ENCODE data around the gene ARHGAP24. TPM values are rescaled to one million over a fixed set of nuclear protein-coding genes. Genes with fewer than 3 reads are reported as not detected.

The ARHGAP24 gene
- total and polyA plus RNA-seq, 10 of the 15 experiments (the other 5 are each of a cell fraction or from before 2014, with no cell fraction given), result 0.10 to 4.2 (median 0.52) TPM

DNA sequence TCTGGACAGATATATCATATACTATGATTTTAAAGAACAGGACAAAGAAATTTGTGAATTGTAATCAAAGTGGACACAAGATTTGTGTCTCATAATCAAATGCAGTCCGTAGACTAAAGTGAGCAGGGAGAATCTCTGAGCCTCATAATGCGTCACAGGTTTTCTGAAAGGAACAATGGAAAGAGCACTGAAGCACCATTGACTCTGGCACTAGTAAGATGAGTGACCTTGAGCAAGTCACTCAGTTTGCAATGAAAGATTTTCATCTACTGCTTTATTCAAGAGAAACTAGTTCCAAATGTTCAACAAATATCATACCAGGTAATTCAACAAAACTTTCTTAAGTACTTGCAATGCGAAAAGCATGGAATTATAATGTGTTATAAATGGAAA is 569.6 kb downstream of the ARHGAP24 start (continued):
- TF ChIP-seq JUND (IDR thresholded peaks at IDR 0.05; ENCODE audit: low read depth, low read length), result no peak
- TF ChIP-seq, protein P1, sequence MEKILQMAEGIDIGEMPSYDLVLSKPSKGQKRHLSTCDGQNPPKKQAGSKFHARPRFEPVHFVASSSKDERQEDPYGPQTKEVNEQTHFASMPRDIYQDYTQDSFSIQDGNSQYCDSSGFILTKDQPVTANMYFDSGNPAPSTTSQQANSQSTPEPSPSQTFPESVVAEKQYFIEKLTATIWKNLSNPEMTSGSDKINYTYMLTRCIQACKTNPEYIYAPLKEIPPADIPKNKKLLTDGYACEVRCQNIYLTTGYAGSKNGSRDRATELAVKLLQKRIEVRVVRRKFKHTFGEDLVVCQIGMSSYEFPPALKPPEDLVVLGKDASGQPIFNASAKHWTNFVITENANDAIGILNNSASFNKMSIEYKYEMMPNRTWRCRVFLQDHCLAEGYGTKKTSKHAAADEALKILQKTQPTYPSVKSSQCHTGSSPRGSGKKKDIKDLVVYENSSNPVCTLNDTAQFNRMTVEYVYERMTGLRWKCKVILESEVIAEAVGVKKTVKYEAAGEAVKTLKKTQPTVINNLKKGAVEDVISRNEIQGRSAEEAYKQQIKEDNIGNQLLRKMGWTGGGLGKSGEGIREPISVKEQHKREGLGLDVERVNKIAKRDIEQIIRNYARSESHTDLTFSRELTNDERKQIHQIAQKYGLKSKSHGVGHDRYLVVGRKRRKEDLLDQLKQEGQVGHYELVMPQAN (conservative IDR thresholded peaks at IDR 0.05), result no peak
- no peak for TF ChIP-seq CBX5 (IDR thresholded peaks at IDR 0.05; ENCODE audit: low read depth)
- TF ChIP-seq POLR2A (IDR thresholded peaks at IDR 0.05; ENCODE audit: low read depth, low read length), result no peak
- no peak for TF ChIP-seq USF1 (IDR thresholded peaks at IDR 0.05; ENCODE audit: borderline replicate concordance, extremely low read length, insufficient read depth, low read depth, low read length)
- no peak for TF ChIP-seq SPI1 (IDR thresholded peaks at IDR 0.05; ENCODE audit: borderline replicate concordance, insufficient read depth, low read depth, low read length)
- no peak for TF ChIP-seq ATF7 (IDR thresholded peaks at IDR 0.05; ENCODE audit: low read depth)
- TF ChIP-seq LARP7 (IDR thresholded peaks at IDR 0.05), result no peak
- no peak for TF ChIP-seq BACH1 (IDR thresholded peaks at IDR 0.05; ENCODE audit: borderline replicate concordance)

DNA sequence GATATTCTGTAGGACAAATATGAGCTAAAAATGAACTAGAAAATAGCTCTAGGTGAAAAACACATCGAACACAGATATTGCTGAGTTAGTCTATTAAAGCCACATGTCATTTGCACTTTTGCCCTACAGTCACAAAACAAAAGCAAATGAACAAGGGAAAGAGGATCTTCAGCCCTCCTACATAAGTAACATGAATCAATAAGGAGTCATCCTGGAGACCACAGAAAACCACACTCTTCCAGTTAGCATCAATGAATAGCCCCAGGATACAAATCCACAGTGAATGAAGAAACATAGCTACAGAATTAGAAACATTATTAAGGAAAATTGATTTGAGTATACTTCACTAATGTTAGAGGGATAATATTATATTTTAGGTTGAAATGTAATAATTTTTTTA is 573.5 kb downstream of the ARHGAP24 start:
- in situ Hi-C loops (cut with MboI) (no loop called here), intact Hi-C loops (cut with micrococcal nuclease; ENCODE audit: unreplicated experiment) (loop anchor here (10.0 kb wide), 3 partner anchors 254 to 964 kb away; partner anchors contain the start of gene C4orf36)
- BruUV-seq (replicated peaks), result no TSS peak
- Histone ChIP-seq H4K20me1 (ENCODE audit: control insufficient read depth, insufficient read depth) (no peaks in the 10 kb centered on the region), H3K27ac (ENCODE audit: control insufficient read depth, insufficient read depth) (no peak overlapping the region), H3K4me2 (ENCODE audit: control insufficient read depth, insufficient read depth) (no peak overlapping the region), H2AFZ (ENCODE audit: control insufficient read depth, low read depth, low read length) (no peak overlapping the region), H3K9me3 (replicated peaks; ENCODE audit: control insufficient read depth, insufficient read depth, low read length) (no peaks in the 10 kb centered on the region), H3K79me2 (ENCODE audit: control insufficient read depth, insufficient read depth, low read length) (no peaks in the 10 kb centered on the region), H3K4me1 (ENCODE audit: control insufficient read depth, insufficient read depth, low read length) (no peaks in the 10 kb centered on the region), H3K27me3 (replicated peaks in 1 of 2; ENCODE audit: control insufficient read depth in 2 of 2, insufficient read depth in 2 of 2, low read length in 1 of 2) (no peaks in the 10 kb centered on the region; a peak in 1 of 4 replicates), H3K9ac (ENCODE audit: control insufficient read depth, insufficient read depth, low read length) (no peak overlapping the region), H3K4me3 (no peak overlapping the region), H3K36me3 (ENCODE audit: control insufficient read depth in 2 of 2, insufficient read depth in 2 of 2, low read length in 1 of 2) (no peaks in the 10 kb centered on the region; a peak in 1 of 4 replicates)
- FAIRE-seq (no peak), DNase-seq (ENCODE audit: low read depth, low spot score) (no peak), ATAC-seq (no peak)
- ChIA-PET SMC1A (ENCODE audit: uncharacterized antibody, unreplicated experiment) (no interaction called here), CTCF (interaction anchor here (3.9 kb wide), 1 partner anchor 12 kb away, joined by 16 read pairs; no protein-coding TSS in a partner anchor), RAD21 (ENCODE audit: unreplicated experiment) (no interaction called here), POLR2A (no interaction called here)
- WGBS (ENCODE audit: insufficient coverage, insufficient replicate concordance, low lambda C conversion rate, missing lambda C conversion rate), result 0% methylated on average over 1 of the region's 1 CpG
- TF ChIP-seq NFYB (IDR thresholded peaks at IDR 0.05; ENCODE audit: insufficient read depth, low read depth, low read length) (no peak), CREM (IDR thresholded peaks at IDR 0.05; ENCODE audit: low read depth) (no peak), ZBTB11 (CRISPR knock-in tag; IDR thresholded peaks at IDR 0.05) (no peak), JUNB (IDR thresholded peaks at IDR 0.05) (no peak), TCF7 (IDR thresholded peaks at IDR 0.05; ENCODE audit: borderline replicate concordance) (no peak), FOXK2 (IDR thresholded peaks at IDR 0.05) (no peak)
- TF ChIP-seq, protein P2, sequence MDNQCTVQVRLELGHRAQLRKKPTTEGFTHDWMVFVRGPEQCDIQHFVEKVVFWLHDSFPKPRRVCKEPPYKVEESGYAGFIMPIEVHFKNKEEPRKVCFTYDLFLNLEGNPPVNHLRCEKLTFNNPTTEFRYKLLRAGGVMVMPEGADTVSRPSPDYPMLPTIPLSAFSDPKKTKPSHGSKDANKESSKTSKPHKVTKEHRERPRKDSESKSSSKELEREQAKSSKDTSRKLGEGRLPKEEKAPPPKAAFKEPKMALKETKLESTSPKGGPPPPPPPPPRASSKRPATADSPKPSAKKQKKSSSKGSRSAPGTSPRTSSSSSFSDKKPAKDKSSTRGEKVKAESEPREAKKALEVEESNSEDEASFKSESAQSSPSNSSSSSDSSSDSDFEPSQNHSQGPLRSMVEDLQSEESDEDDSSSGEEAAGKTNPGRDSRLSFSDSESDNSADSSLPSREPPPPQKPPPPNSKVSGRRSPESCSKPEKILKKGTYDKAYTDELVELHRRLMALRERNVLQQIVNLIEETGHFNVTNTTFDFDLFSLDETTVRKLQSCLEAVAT (IDR thresholded peaks at IDR 0.05), result no peak
